Right lobe of liver (tissue), 4 donors: ENCODE results near the gene PDE9A.

Experiments
- CTCF ChIP-seq, 4 donors: fragments of 200-600 bp in 3 of 4; fragments of 450-650 bp in 1 of 4; IDR thresholded peaks; one replicate each; pipeline versions ENCODE4 v1.5.1 to v1.8.0; 2016 to 2022; ENCODE audit warnings: antibody characterized with exemption in 4 of 4, mild to moderate bottlenecking in 2 of 4
- POLR2A ChIP-seq: fragments of 450-650 bp; IDR thresholded peaks from one replicate; pipeline ENCODE4 v1.6.1; 2017; ENCODE audit warnings: antibody characterized with exemption, mild to moderate bottlenecking
- donor health status: DM: no; HTN: no; CAD: no.
- donor health status: DM: no; HTN: no; CAD: no.
- donor health status: DM: no; HTN: yes; CAD: no.

- no peak for TF ChIP-seq CTCF (IDR thresholded peaks at IDR 0.05)
- no peak for TF ChIP-seq POLR2A
These were observed 28.1 kb downstream of the PDE9A start for GRCh38 chr21:42681296-42682206.
